ENCODE data around the gene OSBP2.

DNA sequence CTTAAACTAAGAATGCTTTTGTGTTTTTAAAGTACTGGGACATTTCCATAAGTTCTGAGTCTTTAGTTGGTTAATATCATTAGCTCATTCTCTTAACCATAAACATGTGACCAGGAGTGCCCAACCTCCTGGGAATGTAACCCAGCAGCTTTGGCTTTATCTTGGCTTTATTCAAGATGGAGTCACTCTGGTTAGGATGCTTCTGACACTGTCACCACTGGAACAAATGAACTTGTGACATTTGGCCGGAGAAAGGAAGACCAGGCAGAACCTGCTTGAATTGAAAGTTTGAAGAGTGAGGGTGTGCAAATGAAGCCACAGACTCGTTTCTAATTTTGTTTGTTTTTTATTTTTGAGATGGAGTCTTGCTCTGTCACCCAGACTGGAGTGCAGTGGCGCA is 54.6 kb downstream of the OSBP2 start:
- no peak for TF ChIP-seq CREB1 (IDR thresholded peaks at IDR 0.05)
- no peak for TF ChIP-seq CREB1 (CRISPR knock-in tag; IDR thresholded peaks at IDR 0.05)
- no peak for TF ChIP-seq EP300 (IDR thresholded peaks at IDR 0.05; ENCODE audit: low read depth in 2 of 2, low read length in 2 of 2)
- TF ChIP-seq EP300 (CRISPR knock-in tag; IDR thresholded peaks at IDR 0.05; ENCODE audit: borderline replicate concordance): no peak
- TF ChIP-seq ZNF124 (CRISPR knock-in tag; IDR thresholded peaks at IDR 0.05): no peak
- no peak for TF ChIP-seq MYC (CRISPR knock-in tag; IDR thresholded peaks at IDR 0.05; ENCODE audit: borderline replicate concordance)
